ENCODE measurements around the gene CYB561D2.

The CYB561D2 gene

GRCh38 chr3:50341996-50342650 lies 8.5 kb upstream of the CYB561D2 start:
- DNase-seq, result no peak

- DNase-seq, result no peak
Measured at GRCh38 chr3:50342813-50343633, 7.6 kb upstream of the CYB561D2 start.

GRCh38 chr3:50345008-50345407 lies 5.7 kb upstream of the CYB561D2 start:
- no peak for DNase-seq

- peak; percentile 19 for DNase-seq
Measured at GRCh38 chr3:50345586-50346234, 5.0 kb upstream of the CYB561D2 start, which contains the start of gene ZMYND10. TSS of gene ZMYND10 (minus strand) at chr3:50345732. CDS start at chr3:50345579, 153 bp downstream.

- peak; percentile 44 for DNase-seq
Measured at GRCh38 chr3:50347187-50347813, 3.4 kb upstream of the CYB561D2 start.

- DNase-seq, result no peak
Measured at GRCh38 chr3:50350213-50350526, 492 bp upstream of the CYB561D2 start.

GRCh38 chr3:50351323-50351697 lies 648 bp downstream of the CYB561D2 start:
- DNase-seq, result no peak

- no peak for DNase-seq
Measured at GRCh38 chr3:50352781-50353180, 2.1 kb downstream of the CYB561D2 start.

- no peak for DNase-seq
Measured at GRCh38 chr3:50353245-50354004, 2.8 kb downstream of the CYB561D2 start.

- no peak for DNase-seq
Measured at GRCh38 chr3:50354186-50354764, 3.6 kb downstream of the CYB561D2 start.

GRCh38 chr3:50354850-50355249 lies 4.2 kb downstream of the CYB561D2 start:
- no peak for DNase-seq

GRCh38 chr3:50355829-50356552 lies 5.3 kb downstream of the CYB561D2 start:
- DNase-seq, result no peak

- no peak for DNase-seq
Measured at GRCh38 chr3:50356553-50356952, 5.9 kb downstream of the CYB561D2 start.

GRCh38 chr3:50357481-50357880 lies 6.8 kb downstream of the CYB561D2 start:
- no peak for DNase-seq

GRCh38 chr3:50358355-50358910 lies 7.8 kb downstream of the CYB561D2 start:
- DNase-seq, result no peak

- DNase-seq, result peak; percentile 90
Measured at GRCh38 chr3:50358911-50359759, 8.5 kb downstream of the CYB561D2 start, which contains the start of gene TMEM115. TSS of gene TMEM115 (minus strand) at chr3:50359521. CDS start at chr3:50359063, 458 bp downstream.

- DNase-seq, result no peak
Measured at GRCh38 chr3:50359760-50360110, 9.1 kb downstream of the CYB561D2 start.

- DNase-seq, result no peak
Measured at GRCh38 chr3:50364573-50365079, 14.0 kb downstream of the CYB561D2 start.

- DNase-seq, result peak; percentile 67
Measured at GRCh38 chr3:50365080-50365841, 14.6 kb downstream of the CYB561D2 start.
